Stimulated activated CD8-positive, alpha-beta memory T cell treated with anti-CD3 and anti-CD28 coated beads, Interleukin-15, amount 100 ng/mL, for 48 hours (primary cell): ENCODE measurements around the gene BCOR.

Experiments used
- DNase-seq, 2 donors: peaks; one replicate each; pipeline ENCODE4 v3.0.0-alpha.2; 2020; ENCODE audit warnings: low read depth in 2 of 2

BCOR gene

DNA sequence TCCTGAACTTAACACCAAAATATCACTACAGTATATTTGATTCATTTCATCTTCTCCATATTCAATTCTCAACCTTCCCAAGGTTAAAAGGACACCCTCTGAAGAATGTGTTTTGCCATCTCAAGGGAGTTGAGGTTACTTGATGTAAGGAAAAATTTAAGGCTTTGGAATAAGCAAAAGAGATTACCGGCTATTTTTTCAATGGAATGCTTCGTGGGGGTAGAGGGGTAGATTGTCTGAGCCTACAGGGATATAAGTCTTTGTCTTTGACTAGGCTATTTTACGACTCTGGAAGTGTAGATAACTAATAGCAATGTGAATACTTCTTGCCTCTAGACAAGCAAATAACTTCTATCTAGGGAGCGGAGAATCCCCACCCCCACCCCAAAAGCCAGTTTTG, 78.2 kb downstream of the BCOR start:
- no peak for DNase-seq

GRCh38 chrX:40018041-40018440, 79.7 kb downstream of the BCOR start:
- no peak for DNase-seq

DNA sequence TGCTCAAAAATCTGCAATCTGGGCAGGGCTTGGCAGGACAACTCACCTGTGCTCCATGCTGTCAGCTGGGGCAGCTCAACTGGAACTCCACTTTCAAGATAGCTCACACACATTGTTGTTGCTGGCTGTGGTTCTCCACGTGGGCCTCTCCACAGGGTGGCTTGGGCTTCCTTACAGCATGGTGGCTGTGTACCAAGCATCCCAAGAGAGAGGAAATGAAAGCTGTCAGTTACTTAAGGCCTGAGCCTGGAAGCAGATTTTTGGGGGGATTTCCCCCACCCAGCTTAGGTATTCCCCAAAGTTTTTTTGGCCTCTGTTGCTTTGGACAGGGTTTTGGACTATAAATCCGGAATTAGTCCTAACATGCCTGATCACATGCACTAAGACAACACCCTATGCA, 81.0 kb downstream of the BCOR start:
- no peak for DNase-seq

DNA sequence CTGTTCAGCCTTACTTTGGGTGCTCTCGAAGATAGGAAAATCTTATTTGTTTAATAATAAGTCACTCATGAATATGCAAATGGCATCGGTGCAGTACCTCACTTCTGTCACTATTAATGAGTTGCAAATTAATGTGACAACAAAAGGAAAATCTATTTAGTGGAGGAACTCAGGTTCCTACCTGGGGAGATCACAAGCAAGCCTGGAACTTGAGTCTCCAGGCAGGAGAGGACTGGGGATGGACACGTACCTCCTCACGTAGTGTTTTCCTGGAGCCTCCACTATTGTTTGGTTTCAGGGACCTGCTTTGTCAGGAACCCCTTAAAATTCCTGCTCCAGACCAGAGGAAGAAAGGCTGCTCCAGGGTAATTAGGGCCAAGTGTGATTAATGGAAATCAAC, 82.1 kb downstream of the BCOR start:
- no peak for DNase-seq

DNA sequence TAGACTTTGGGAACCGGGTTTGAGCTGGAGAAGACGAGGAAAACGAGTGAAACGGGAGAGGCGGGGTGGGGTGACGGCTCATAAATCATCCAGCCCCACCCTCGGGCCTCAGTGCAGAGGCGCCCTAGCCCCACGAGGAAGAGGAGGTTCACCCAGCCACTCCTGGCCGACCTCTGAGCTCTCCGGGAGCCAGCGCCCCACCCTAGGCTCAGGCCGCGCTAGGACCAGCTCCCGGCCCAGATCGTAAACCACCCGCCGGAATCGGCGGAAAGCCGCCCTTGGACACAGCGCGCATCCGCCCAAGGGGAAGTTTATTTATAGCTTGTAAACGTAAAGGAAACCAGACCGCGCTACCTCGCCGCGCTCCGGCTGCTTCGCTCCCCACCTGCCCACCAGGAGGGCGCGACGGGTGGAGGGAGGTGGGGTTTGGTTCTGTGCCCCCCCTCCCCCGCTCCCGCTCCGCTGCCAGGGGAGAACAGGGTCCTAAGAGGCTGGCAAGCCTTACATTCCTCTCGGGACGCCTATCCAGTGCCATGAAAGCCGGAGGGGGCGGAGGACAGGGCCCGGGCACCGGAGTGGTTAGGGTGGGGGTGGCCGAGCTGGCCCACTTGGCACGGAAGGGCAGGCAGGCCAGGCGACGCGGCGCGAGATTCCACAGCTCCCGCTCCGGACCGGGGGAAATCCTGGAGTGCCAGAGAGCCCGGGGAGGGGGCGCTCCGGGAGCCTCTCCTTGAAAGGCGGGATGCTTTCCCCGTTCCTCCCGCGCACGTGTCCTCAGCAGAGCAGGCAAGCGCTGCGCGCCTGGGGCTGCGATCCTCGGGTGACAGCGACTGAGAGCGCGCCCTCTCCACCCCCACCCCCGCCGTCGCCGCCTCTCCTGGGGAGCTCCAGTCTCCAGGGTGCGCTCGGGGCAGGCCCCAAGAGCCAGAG, 84.2 kb downstream of the BCOR start:
- no peak for DNase-seq

DNA sequence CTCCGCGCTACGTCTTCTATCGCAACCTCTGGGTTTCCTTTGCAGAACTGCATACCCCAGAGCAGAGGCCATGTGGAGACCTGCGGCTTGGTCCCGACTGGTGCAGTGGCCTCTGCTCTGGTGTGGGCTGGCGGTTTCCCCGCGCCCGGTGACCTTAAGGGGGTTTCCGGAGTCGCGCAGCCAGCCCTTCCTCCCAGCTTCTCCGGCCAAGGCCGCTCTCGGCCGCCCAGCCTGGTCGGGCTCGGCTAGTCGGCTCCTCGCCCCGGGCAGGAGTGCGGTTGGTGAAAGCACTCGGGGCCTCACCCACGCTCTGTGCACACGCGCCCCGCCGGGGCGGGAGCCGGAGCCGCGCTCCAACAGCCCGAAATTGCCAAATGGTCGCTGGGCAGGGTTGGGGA, 84.9 kb downstream of the BCOR start:
- no peak for DNase-seq

DNA sequence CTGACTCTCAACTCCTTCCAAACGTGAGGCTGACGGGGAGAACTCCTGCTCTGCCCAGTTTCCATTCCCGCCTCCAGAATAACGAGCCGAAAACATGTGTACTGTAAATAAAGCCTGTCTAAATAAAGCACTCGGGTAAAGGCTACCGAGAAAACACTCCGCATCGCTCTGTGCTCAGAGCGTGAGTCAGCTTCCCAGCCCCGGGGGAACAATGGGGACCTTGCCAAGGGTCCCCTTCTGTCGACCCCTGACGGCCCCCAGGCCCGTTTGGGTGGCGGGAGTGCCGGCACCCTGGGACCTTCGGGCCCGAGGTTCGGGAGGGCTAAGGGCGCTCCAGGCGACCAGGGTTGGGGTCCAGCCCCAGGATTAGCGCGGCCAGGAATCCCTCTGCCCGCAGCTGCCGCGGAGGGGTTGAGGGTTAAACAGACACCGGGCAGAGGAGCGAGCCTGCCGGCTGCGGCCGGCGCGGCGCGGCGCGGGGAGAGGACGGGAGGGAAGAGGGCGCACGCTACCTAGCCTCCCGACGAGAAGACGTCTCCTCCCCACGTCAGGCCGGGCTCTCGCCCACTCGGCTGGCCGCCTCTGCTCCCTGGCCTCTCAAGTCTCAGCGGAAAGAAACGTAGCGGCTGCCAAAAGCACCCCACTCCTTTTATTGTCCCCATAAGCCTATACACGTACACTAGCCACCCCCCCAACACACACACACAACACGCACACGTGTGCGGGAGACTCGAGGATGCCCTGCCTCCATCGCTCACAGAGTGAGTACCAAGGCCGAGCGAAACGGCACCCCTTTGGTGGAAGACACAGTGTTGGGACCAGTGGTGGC, 85.5 kb downstream of the BCOR start:
- DNase-seq, result no peak

GRCh38 chrX:40011322-40012038, 86.3 kb downstream of the BCOR start:
- no peak for DNase-seq

DNA sequence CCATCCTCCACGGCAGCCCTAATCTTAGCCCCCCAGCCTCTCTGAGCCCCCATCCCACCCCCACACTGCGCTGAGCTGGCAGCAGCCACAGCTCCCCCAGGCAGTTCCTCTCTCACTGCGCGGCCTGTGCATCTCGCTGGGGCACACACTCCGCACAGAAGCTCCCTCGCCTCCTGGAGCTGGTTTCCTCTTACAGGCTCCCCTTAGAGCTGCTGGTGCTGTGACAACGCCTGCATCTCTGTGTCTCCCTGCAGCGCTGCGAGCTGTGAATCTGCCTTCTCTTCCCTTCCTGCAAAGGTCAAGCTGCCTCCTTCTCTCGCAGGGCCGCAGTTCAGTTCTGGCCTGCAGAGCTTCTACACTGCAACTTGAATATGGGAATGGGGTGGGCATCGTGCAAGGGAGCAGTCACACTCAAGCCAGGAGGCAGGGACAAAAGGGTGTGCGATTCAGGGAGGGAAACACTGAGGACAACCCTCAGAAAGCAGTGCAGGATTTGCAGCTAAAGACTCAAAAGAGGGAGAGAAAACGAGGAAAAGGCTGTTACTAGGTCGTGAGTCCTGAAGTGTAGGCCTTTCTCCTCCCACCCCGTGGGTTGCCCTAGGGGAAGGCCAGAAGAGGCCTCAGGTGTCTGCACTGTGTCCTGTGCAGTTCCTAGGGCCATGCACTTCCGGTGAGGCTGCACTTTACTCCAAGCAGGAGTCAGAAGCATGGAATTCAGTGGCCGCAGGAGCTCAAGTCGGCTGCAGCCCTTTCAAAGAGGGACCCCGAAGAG, 87.0 kb downstream of the BCOR start:
- DNase-seq, result no peak

GRCh38 chrX:40009890-40010289, 87.9 kb downstream of the BCOR start:
- no peak for DNase-seq

DNA sequence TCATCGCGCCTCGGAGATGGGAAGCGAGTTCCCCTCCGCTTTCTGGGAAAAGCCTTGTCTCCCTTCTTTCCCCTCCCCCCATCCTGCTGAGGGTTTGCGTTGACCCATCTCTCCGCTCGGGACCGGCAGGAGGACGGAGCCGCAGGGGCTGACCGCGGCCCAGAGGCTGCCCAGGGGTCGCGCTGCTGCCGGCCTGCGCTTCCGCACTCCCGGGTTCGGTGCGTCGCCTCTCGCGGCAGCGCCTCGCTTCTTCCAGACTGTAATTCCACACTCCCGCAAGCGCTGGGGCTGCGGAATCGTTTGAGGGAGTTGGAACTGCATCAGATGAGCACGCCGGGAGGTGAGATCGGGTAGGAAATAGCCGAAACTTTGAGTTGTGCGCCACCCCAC, 88.3 kb downstream of the BCOR start:
- DNase-seq, result no peak

DNA sequence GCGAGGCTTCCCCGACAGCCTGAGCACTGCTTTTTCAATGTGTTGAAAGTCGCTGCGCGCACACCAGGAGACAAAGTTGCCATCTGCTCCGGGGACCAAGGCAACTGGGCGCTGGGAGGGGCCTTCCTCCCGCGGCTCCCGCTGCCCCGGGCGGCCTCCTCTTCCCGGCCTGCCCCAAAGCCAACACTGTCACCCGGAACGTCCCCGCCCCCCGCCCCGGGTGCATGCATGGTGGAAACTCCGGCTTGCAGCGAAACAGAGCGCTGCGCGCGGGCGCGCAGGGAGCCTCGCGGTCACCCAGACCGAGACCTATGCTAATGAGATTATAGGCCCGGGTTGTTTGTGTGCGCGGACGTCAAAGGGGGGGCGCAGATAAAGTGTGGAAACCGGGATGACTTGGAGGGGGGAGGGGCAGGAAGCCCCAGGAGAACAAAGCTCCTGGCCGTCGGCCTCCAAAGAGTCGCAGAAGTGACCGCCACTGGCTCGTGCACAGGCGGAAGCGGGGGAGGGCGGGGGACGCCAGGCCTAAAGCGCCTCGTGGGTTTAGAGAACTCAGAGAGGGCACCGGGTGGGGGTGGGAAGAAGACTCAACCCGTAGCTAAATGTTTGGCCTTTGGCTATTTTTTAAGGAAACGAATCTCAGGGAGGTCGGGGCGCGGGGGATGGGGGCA, 88.8 kb downstream of the BCOR start:
- no peak for DNase-seq

- DNase-seq, result no peak
Measured at GRCh38 chrX:40007756-40008705, 89.7 kb downstream of the BCOR start.

DNA sequence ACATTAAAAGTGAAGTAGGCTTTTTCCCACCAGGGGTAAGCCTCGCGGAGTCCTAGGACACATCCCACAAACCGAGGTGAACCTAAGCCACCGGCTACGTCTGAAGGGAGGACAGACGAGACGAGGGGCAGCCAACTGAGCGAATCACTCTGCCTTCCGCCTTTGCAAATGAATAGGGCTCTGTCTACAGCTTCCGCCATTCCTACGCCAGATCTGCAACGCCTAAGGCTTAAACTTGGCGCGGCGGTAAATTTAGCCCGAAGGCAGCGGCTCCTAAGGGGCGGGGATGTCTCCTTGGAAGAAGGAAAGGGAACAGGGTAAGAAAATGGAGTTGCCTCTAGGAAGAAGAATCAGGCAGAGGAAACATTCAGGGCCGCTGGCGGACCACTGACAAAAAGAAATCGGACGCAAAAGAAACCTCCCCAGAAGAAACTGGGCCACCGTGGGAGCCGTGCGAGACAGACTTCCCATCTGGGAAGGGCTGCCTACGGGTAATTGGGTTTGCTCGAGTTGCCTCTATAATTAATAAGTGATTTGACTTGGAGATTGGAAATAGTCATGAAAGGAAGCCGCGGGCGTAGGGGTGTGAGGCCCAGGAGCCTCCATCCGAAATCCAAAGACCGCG, 90.5 kb downstream of the BCOR start:
- DNase-seq, result no peak

DNA sequence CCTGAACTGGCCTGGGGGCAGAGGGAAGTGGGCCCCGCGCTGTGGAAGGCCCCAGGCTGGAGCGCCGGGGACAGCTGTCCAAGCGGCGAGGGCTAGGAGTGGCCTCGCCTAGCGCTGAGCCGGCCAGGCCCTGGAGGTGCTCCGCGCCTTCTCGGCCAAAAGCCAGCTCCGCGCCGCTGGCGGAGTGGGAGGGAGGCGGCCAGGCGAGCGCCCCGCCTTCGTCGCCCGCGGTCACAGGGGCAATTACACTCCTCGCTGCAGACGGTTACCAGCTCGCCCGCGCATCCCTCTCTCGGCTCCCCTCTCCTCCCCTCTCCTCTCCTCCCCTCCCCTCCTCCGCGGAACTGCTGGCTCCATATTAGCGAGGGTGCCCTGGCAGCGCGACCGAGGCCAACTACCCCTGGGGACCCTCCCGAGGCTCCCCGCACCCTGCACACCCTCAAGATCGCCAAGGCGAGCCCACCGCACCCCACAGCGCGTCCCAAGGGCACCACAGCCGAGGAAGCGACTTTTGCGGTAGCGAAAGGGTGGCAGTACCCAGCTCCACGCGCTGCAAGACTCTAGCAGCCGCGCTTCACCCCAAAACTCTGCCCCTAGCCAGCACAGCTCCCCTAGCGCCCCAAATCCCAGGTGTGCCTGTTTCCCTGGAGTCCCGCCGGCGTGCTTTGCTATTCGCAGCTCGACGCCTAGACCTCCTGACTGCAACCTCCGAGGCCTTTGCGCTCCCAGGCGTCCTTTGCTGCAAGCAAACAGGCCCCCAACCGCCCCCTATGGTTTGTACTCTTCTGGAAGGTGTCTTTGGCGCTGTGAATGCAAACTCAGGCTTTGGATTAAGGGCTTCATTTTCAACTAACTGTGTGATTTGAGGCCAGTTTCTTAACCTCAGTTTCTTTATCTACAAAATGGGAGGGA, 91.4 kb downstream of the BCOR start:
- DNase-seq, result no peak

- no peak for DNase-seq
Measured at GRCh38 chrX:40005292-40006011, 92.3 kb downstream of the BCOR start.

- DNase-seq, result no peak
Measured at GRCh38 chrX:40004921-40005291, 92.9 kb downstream of the BCOR start.

- DNase-seq, result no peak
Measured at GRCh38 chrX:40004246-40004535, 93.6 kb downstream of the BCOR start.
